HepG2 (cell line): ENCODE results near the gene ZBTB32. TPM values are rescaled to one million over a fixed set of nuclear protein-coding genes. Genes with fewer than 3 reads are reported as not detected.
A peak's percentile ranks its signal among the peaks of the same experiment; 100 is the strongest.

Source experiments
- DBP ChIP-seq: sonication (generic); formaldehyde crosslinking; IDR thresholded peaks from 2 replicates; pipeline ENCODE4 v1.4.0; 2020; ENCODE audit warnings: missing genetic modification reagents; ENCODE audit errors: not compliant biosample characterization
- KLF16 ChIP-seq, 2 experiments: sonication (generic) in 1 of 2; formaldehyde crosslinking in 1 of 2; IDR thresholded peaks; 2 replicates each; pipeline versions ENCODE4 v1.6.1 to v1.8.0; 2016 to 2023; ENCODE audit warnings: missing genetic modification reagents in 2 of 2, missing compliant biosample characterization in 1 of 2
- MED1 ChIP-seq: sonication (generic); formaldehyde crosslinking; IDR thresholded peaks from 2 replicates; pipeline ENCODE4 v1.4.0; 2020; ENCODE audit warnings: missing genetic modification reagents
- MZF1 ChIP-seq: sonication (generic); formaldehyde crosslinking; IDR thresholded peaks from 2 replicates; pipeline ENCODE4 v1.8.1; 2023; ENCODE audit warnings: mild to moderate bottlenecking, missing genetic modification reagents, borderline replicate concordance
- NCOA2 ChIP-seq: sonication (generic); formaldehyde crosslinking; IDR thresholded peaks from 2 replicates; pipeline ENCODE4 v1.8.0; 2022; ENCODE audit warnings: inconsistent platforms
- RXRA ChIP-seq: sonication (generic); formaldehyde crosslinking; IDR thresholded peaks from 2 replicates; pipeline ENCODE4 v1.5.1; 2020; ENCODE audit warnings: missing genetic modification reagents
- SNRNP70 ChIP-seq: fragments of 200-400 bp; formaldehyde crosslinking; IDR thresholded peaks from 2 replicates; pipeline ENCODE4 v1.6.1; 2017; ENCODE audit warnings: mild to moderate bottlenecking, low read depth, low read length, moderate library complexity
- SSRP1 ChIP-seq: IDR thresholded peaks from 2 replicates; pipeline ENCODE4 v1.6.1; 2016; ENCODE audit warnings: control low read depth
- TFDP1 ChIP-seq: IDR thresholded peaks from 2 replicates; pipeline ENCODE4 v1.6.1; 2016; ENCODE audit warnings: missing compliant biosample characterization, missing genetic modification reagents, borderline replicate concordance
- THAP7 ChIP-seq: sonication (generic); formaldehyde crosslinking; IDR thresholded peaks from 2 replicates; pipeline ENCODE4 v1.8.1; 2023; ENCODE audit warnings: mild to moderate bottlenecking, missing genetic modification reagents
- ZBED4 ChIP-seq: sonication (generic); formaldehyde crosslinking; IDR thresholded peaks from 2 replicates; pipeline ENCODE4 v1.4.0; 2020; ENCODE audit warnings: missing genetic modification reagents, borderline replicate concordance
- ZNF317 ChIP-seq: sonication (generic); formaldehyde crosslinking; IDR thresholded peaks from 2 replicates; pipeline ENCODE4 v1.5.0; 2020; ENCODE audit warnings: mild to moderate bottlenecking, missing genetic modification reagents
- ZNF547 ChIP-seq: sonication (generic); formaldehyde crosslinking; IDR thresholded peaks from 2 replicates; pipeline ENCODE4 v1.5.1; 2020; ENCODE audit warnings: mild to moderate bottlenecking, missing genetic modification reagents
- ZNF577 ChIP-seq: sonication (generic); formaldehyde crosslinking; IDR thresholded peaks from 2 replicates; pipeline ENCODE4 v1.4.0; 2020; ENCODE audit warnings: mild to moderate bottlenecking, low read depth, missing genetic modification reagents, borderline replicate concordance
- ZNF644 ChIP-seq: IDR thresholded peaks from 2 replicates; pipeline ENCODE4 v1.6.1; 2016; ENCODE audit warnings: low read depth
- polyA plus RNA-seq, 8 experiments: library from polyadenylated mRNA; depleted of rRNA in 3 of 8; stranded (reverse) in 7 of 8; unstranded in 1 of 8; fragments of >200 nt; fragmentation: Illumina TruSeq in 4 of 8; extraction: Trizol in 4 of 8; gene quantifications; 2 replicates each; pipeline versions ENCODE4 v1.2.1 to v1.2.3, GENCODE V29; 2011 to 2016; ENCODE audit warnings: low read depth in 4 of 8, missing spikeins in 1 of 8, mixed read lengths in 1 of 8; ENCODE audit not compliant: insufficient read depth in 1 of 8
- total RNA-seq, 5 experiments: library from RNA; depleted of rRNA; stranded (reverse); fragments of >200 nt; fragmentation: Illumina TruSeq; extraction: Trizol; gene quantifications; 2 replicates each; pipeline ENCODE4 v1.2.3, GENCODE V29; 2016; ENCODE audit warnings: low read depth in 1 of 5
- TF ChIP-seq, protein P1 (sequence below): sonication (generic); formaldehyde crosslinking; IDR thresholded peaks from 2 replicates; pipeline ENCODE4 v1.4.0; 2020; ENCODE audit warnings: low read depth, mild to moderate bottlenecking, missing genetic modification reagents
- TF ChIP-seq, protein P2 (sequence below): sonication (generic); formaldehyde crosslinking; IDR thresholded peaks from 2 replicates; pipeline ENCODE4 v1.5.0; 2020; ENCODE audit warnings: mild to moderate bottlenecking, missing genetic modification reagents

Gene ZBTB32
- total and polyA plus RNA-seq, 2 of the 13 experiments (the other 11 are each of a cell fraction or from before 2014, with no cell fraction given): not detected

- peak; percentile 29; the same call in 1 of the 2 replicates for TF ChIP-seq RXRA (CRISPR knock-in tag)
- TF ChIP-seq TFDP1 (CRISPR knock-in tag): peak; percentile 83
- TF ChIP-seq ZBED4 (CRISPR knock-in tag): no peak
- no peak for TF ChIP-seq ZNF577 (CRISPR knock-in tag)
- TF ChIP-seq MED1: peak; percentile 58
- no peak for TF ChIP-seq NCOA2 (CRISPR knock-in tag)
- no peak for TF ChIP-seq SSRP1 (CRISPR knock-in tag)
- no peak for TF ChIP-seq MZF1
- no peak for TF ChIP-seq SNRNP70
- TF ChIP-seq, protein P1, sequence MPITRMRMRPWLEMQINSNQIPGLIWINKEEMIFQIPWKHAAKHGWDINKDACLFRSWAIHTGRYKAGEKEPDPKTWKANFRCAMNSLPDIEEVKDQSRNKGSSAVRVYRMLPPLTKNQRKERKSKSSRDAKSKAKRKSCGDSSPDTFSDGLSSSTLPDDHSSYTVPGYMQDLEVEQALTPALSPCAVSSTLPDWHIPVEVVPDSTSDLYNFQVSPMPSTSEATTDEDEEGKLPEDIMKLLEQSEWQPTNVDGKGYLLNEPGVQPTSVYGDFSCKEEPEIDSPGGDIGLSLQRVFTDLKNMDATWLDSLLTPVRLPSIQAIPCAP (CRISPR knock-in tag): no peak
- no peak for TF ChIP-seq ZNF644 (CRISPR knock-in tag)
- TF ChIP-seq, protein P2, sequence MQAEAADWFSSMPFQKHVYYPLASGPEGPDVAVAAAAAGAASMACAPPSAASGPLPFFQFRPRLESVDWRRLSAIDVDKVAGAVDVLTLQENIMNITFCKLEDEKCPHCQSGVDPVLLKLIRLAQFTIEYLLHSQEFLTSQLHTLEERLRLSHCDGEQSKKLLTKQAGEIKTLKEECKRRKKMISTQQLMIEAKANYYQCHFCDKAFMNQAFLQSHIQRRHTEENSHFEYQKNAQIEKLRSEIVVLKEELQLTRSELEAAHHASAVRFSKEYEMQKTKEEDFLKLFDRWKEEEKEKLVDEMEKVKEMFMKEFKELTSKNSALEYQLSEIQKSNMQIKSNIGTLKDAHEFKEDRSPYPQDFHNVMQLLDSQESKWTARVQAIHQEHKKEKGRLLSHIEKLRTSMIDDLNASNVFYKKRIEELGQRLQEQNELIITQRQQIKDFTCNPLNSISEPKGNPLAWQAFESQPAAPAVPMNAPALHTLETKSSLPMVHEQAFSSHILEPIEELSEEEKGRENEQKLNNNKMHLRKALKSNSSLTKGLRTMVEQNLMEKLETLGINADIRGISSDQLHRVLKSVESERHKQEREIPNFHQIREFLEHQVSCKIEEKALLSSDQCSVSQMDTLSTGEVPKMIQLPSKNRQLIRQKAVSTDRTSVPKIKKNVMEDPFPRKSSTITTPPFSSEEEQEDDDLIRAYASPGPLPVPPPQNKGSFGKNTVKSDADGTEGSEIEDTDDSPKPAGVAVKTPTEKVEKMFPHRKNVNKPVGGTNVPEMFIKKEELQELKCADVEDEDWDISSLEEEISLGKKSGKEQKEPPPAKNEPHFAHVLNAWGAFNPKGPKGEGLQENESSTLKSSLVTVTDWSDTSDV (CRISPR knock-in tag): peak; percentile 80
- no peak for TF ChIP-seq DBP (CRISPR knock-in tag)
- no peak for TF ChIP-seq ZNF317 (CRISPR knock-in tag)
- TF ChIP-seq ZNF547: no peak
- 0 out of 2 replicates have a peak, but pooled peaks have one; percentile 75 for TF ChIP-seq THAP7
- TF ChIP-seq KLF16 (CRISPR knock-in tag; IDR thresholded peaks at IDR 0.05): no peak
Observed at GRCh38 chr19:35757749-35758608, 53.6 kb downstream of the ZBTB32 start, which contains the start of gene PROSER3 (continued).
